GM23248 (cell line): Measurements from ENCODE around the gene GAA.

Source experiments
- EZH2 ChIP-seq: fragments of 200-600 bp; sonication (generic); IDR thresholded peaks from 2 replicates; pipeline ENCODE4 v1.6.1; 2018; ENCODE audit warnings: antibody characterized with exemption, mild to moderate bottlenecking; ENCODE audit not compliant: insufficient read depth, poor library complexity, severe bottlenecking
- EZH2phosphoT487 ChIP-seq: fragments of 200-600 bp; sonication (generic); IDR thresholded peaks from 2 replicates; pipeline ENCODE4 v1.6.1; 2018; ENCODE audit warnings: antibody characterized with exemption, moderate library complexity, mild to moderate bottlenecking, low read depth; ENCODE audit not compliant: insufficient read depth

DNA sequence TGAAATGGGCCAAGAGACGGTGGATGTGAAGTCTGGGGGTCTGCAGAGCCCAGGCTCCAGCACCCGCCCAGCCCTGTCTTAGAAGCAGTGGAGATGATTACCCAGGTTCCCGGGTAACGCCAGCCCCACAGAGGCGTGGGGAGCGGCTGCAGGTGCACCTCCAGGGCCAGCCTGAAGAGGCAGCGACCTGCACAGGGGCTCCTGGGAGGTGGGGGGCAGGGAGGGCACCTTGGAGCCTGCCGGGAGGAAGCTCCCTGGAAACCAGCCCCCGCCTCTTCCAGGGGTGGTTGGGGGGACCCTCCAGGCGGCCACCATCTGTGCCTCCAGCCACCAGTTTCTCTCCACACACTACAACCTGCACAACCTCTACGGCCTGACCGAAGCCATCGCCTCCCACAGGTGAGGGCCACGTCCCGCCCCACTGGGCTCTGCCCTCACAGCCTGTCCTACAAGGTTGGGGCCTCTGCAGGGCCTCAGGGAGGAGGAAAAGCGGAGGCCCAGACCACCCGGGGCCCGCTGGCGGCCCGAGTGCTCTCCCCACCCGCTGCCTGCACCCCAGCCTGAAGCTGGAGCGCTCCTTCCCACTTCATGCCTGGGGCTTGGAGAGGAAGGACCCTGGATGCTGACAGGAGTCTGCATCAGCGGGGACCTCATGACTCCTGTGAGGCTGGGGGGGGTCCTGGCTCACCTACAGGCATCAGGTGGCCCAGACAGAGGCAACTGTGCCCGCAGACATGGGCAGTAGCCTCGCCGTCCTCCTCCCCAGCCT is 10.5 kb downstream of the GAA start:
- TF ChIP-seq EZH2phosphoT487 = no peak
- TF ChIP-seq EZH2 = no peak
